ENCODE results near the gene CALB2.

CALB2 gene

DNA sequence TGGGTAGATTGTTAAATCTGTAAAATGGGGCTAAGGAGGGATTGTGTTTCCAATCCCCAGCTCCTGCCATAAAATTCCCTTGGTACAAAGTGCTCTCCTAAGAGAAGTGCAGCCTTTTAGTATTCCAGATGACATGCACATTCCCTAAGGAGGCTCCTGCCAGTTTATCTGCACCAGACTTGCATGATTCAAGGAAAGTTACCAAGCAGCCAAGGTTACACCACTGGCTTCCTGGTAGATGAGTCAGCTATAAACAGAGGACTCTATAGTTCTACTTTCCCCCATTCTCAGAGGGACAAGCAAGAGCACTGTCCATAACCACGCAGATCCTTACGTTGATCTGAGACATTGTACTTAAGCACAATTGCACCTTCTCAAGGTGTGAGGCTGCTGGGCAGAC is 1.9 kb downstream of the CALB2 start:
- FAIRE-seq = peak; percentile 95
- TF ChIP-seq POLR2A (IDR thresholded peaks at IDR 0.05; ENCODE audit: low read depth, low read length) = no peak
- DNase-seq (ENCODE audit: insufficient read length, low spot score) = peak; percentile 91

DNA sequence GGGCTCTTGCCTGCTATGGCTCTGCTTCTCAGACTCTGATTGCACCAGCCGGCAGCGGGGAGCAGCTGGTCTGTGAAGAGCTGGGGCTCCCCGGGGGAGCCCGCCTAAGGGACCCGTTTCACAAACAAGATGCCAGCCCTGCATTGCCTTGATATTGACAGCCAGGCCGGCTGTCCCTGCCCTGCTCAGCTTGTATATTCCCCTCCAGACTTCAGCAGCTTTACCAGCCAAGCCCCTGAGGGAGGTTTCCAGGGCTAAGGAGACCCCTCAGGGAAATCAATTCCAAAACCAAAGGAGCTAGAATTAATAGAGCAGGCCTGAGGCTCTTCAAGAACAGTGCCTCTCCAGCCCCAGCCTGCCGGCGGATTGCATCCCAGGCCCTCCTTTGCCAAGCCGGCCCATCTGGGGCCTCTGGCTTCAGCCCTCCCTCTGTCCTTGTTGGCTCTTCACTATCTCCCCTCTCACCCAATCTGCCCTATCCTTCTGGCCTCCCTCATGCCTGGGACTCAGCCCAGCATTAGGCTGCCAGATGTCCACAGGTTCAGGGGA is 5.7 kb downstream of the CALB2 start:
- no peak for DNase-seq (ENCODE audit: insufficient read length, low spot score)
- no peak for FAIRE-seq
- TF ChIP-seq POLR2A (IDR thresholded peaks at IDR 0.05; ENCODE audit: low read depth, low read length) = no peak

DNA sequence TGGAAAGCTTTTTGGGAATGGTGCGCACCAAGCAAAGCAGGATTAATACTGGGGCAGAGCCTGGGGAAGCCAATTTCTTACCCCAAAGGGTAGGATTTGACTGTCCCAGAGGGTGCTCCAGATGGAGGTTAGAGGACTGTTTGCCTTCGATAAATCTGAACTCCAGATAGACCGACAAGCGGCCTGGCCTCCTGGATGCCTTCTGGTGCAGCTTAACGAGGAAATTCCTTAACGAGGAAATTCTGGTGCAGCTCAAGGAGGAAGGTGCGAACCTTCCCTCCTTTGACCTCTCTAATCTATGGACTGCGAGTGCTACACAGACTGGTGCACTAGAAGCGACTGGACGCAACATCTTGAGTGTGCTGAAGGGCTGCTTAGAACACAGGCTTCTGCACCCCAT is 6.5 kb downstream of the CALB2 start:
- TF ChIP-seq POLR2A (IDR thresholded peaks at IDR 0.05; ENCODE audit: low read depth, low read length) = no peak
- no peak for DNase-seq (ENCODE audit: insufficient read length, low spot score)
- FAIRE-seq = no peak

DNA sequence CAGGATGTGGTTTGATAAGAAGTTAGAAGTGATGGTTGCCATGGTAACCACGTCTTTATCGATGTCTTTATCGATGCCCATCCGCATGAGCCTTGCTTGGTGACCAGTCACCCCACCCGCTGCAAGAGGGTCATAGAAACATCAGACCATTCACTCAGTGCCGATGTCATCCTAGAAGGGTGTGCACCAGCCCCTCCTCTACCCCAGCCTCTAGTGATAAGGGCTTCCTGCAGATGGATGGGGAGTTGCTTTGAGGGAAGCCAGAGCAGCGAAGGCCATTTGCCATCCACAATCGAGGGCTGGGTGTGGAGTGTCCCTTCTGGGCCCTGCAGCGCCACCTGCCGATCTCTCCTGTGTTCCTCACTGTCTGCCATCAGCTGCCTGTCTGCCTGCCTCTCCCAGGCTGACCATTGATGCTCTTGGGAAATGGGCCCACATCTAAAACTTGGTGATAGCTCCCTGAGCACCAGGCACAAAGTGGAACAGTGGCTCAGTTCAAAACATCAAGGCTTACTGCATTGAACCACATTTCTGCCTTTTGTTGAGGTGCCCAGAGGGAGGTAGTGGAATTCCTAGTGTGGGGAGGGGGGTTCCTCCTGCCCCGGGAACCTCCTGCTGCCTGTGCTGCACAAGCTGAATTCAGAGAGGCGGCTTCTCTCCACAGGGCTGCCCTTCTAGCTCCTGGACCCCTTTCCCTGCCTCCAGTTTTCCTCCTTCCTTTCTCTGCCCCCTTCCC is 8.9 kb downstream of the CALB2 start:
- DNase-seq (ENCODE audit: insufficient read length, low spot score) (peak; percentile 76), FAIRE-seq (no peak)
- TF ChIP-seq POLR2A (IDR thresholded peaks at IDR 0.05; ENCODE audit: low read depth, low read length) = no peak

DNA sequence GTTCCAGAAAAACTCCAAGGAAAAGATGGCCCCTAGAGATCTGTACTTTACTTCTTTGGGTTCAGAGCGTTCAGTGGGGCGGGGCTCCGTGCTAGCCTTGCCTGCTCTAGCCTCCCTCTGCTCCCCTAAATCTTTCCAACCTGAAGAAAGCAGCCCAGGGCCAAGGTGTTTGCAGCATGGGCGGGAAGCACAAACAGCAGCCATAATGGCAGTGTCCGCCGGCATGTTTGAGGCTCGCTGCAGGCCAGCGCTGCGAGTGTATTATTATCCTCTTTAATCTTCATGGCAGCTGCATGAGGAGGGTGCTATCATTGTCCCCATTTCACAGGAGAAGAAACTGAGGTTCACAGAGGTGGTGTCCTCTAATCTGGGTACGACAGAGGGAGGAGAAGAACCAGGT is 10.4 kb downstream of the CALB2 start:
- no peak for TF ChIP-seq POLR2A (IDR thresholded peaks at IDR 0.05; ENCODE audit: low read depth, low read length)
- no peak for DNase-seq (ENCODE audit: insufficient read length, low spot score)
- no peak for FAIRE-seq

DNA sequence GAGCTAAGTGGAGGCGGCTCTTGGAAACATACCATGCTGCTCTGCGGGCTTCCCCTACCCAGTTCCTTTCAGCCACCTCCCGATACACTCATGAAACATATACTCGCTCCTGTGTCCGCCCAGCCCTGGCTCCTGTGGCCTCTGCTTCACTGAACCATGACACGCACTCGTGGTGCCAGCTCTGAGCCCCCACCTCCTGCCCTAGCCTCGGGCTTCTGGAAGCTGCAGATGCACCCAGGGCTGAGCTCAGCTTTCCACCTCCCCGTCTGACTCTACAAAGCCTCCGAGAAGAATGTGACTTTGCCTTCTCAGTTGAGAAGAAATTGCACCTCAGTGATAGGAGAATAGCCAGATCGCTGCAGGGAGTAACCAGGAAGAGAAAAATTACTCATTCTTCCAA is 11.0 kb downstream of the CALB2 start:
- FAIRE-seq (no peak), DNase-seq (ENCODE audit: insufficient read length, low spot score) (no peak)
- TF ChIP-seq POLR2A (IDR thresholded peaks at IDR 0.05; ENCODE audit: low read depth, low read length) = no peak

DNA sequence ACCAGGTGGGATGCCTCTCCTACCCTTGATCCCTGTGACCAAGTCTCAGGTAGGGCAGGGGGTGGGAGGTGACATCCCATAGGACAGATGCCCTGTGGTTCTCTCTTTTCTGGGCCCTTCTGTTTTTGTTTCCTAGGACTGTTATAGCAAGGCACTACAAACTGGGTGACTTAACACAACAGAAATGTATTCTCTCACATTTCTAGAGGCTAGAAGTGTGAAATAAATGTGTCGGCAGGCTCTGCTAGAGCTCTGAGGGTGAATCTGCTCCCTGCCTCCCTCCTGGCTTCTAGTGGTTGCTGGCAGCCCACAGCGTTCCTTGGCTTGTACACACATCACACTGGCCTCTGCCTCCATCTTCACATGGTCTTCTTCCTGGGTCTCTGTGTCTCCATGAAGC is 12.7 kb downstream of the CALB2 start:
- DNase-seq (ENCODE audit: insufficient read length, low spot score) = no peak
- FAIRE-seq = no peak
- TF ChIP-seq POLR2A (IDR thresholded peaks at IDR 0.05; ENCODE audit: low read depth, low read length) = no peak

DNA sequence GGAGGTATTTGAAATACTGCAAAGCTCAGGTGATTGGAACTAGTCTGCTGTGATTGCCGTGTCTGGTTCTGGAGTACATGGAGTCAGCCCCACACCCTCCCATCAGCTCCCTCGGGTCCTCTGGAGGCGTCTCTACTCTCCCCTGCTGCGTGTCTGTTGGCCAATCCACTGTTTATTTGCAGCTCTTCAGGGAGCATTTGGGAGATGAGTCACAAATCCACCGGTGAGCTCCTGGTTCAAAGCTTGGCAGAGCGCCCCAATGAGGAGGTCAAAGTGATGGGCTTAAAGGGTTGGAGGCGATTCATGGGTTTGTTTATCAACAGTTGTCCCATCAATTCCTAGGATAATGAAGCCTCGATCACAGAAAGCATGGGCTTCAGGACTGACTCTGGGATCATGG is 14.6 kb downstream of the CALB2 start:
- peak; percentile 37 for DNase-seq (ENCODE audit: insufficient read length, low spot score)
- no peak for TF ChIP-seq POLR2A (IDR thresholded peaks at IDR 0.05; ENCODE audit: low read depth, low read length)
- no peak for FAIRE-seq

DNA sequence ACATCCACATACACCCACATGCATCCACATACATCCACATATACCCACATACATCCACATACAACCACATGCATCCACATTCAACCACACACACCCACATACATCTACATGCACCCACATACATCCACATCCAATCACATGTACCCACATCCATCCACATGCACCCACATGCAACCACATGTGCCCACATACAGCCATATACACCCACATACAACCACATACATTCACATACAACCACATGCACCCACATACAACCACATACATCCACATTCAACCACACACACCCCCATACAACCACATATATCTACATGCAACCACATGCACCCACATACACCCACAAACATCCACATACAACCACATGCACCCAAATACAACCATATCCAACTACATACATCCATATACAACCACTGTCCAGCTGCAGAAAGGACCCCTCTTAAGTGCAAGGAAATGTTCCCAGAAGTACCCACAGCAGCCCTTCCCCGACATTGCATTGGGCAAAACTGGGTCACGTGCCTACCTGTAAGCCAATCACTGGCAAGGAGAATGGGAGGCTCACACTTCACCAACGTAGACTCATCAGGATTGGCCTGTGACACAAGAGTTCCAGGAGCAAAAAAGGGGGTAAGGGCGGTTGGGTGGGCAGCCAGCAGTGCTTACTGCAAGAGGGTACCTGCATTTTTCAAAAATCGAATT is 18.1 kb downstream of the CALB2 start:
- no peak for TF ChIP-seq POLR2A (IDR thresholded peaks at IDR 0.05; ENCODE audit: low read depth, low read length)
- FAIRE-seq = no peak

DNA sequence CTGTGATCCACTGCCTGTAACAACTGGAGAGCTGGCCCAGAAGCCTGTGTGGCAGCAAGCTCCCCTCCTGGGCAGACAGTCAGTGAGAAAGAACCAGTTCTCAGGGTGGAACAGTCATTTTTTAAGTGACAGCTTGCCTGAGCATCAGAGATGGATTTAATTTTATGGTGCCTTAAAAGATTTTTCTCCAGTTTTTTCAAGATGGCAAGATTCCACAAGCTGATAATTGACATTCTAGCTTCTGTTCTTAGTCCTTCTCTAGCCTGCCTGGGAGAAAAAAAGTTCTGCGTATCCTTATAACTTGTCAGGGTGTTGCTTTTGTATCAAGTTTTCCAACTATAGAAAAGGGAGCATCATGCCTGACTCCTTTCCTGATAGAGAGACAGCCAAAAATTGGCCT is 21.2 kb downstream of the CALB2 start:
- DNase-seq (ENCODE audit: insufficient read length, low spot score) (no peak), FAIRE-seq (no peak)
- TF ChIP-seq POLR2A (IDR thresholded peaks at IDR 0.05; ENCODE audit: low read depth, low read length) = no peak

More for the DNA sequence above, 18.1 kb downstream of the CALB2 start:
- no peak for DNase-seq (ENCODE audit: insufficient read length, low spot score)

DNA sequence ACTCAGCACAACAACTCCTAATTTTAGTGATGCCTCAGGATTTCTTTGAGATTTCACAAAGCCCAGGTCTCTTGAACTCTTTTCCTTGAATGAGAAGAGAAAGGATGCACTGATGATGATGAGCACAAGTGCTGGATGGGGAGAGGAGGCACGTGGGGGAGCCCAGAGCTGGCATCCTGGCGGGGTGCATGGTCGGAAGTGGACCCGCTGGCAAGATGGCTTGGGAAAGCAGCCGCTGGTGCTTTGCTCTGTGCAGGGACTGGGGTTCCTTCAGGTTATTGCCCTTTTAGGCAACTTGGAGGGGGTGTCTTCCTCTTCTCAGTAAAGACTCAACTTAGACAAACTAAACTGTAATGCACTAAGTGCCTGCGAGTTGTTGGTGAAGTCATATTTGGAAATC is 22.3 kb downstream of the CALB2 start:
- TF ChIP-seq POLR2A (IDR thresholded peaks at IDR 0.05; ENCODE audit: low read depth, low read length) = no peak
- no peak for FAIRE-seq
- DNase-seq (ENCODE audit: insufficient read length, low spot score) = no peak

DNA sequence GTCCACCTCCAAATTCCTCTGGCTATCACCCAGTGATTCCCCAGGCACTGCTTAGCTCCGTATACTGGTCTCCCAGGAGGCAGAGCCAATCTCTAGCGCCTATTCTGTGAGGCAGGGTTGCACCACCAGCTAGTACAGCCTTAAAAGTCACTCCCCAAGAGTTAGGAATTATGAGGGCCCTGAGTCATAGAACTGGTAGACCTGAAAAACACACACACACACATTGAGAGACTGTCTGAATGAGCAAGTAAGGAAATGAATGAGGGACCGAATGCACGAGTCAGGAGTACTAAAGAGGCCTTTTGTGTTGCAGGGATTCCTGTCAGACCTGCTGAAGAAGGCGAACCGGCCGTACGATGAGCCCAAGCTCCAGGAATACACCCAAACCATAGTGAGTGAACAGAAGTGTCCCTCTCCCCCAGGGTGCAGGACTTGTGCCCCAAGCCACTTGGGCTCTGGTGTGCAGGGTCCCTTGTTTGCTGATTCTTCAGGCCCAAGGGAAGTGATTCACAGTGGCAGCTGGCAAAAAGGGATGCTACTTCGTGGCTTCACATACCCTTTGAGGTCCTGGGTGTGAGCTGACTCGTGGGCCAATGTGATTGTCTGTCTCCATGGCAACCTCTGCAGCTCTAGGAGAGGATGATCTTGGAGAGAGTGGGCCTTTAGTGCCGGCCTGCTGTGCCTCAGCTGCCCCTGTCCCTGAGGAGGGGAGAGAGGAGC is 24.7 kb downstream of the CALB2 start:
- no peak for TF ChIP-seq POLR2A (IDR thresholded peaks at IDR 0.05; ENCODE audit: low read depth, low read length)
- no peak for FAIRE-seq
- DNase-seq (ENCODE audit: insufficient read length, low spot score) = no peak

DNA sequence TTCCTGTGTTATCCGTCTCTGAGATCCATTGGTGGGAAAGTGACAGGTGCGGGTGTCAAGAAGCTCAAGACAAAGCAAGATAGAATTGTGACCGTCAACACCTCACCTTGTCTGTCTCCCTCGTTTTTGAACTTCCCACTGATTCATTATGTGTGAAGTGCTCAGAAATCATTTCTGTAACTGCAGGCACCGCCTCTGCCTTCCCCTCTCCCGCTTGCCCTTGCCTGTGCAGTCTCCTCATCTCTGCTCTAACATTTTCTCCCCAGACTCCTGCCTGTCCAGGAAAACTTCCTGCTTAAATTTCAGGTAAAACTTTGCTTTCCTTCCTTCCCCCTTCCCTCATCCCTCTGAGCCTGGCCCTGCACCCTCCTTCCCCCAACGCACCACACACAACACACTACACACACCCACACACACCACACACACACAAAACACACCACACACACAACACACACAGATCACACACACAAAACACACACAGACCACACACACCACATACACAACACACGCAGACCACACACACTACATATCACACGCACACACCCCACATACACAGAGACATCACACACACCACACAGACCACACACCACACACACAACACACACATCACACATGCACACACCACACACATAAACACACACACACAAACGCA is 25.7 kb downstream of the CALB2 start:
- DNase-seq (ENCODE audit: insufficient read length, low spot score) (no peak), FAIRE-seq (no peak)
- TF ChIP-seq POLR2A (IDR thresholded peaks at IDR 0.05; ENCODE audit: low read depth, low read length) = no peak

All from H54 (cell line).